Stimulated activated CD4-positive, alpha-beta T cell treated with anti-CD3 and anti-CD28 coated beads, Interleukin-15, amount 100 ng/mL, for 1 hour (primary cell): ENCODE measurements around the gene CRABP1.

Experiments
- DNase-seq, 2 donors: peaks; one replicate each; pipeline ENCODE4 v3.0.0-alpha.2; 2020; ENCODE audit warnings: low read depth in 1 of 2, low spot score in 1 of 2

The CRABP1 gene

GRCh38 chr15:78316283-78317083 lies 23.7 kb upstream of the CRABP1 start:
- no peak for DNase-seq

GRCh38 chr15:78317145-78317836 lies 22.9 kb upstream of the CRABP1 start:
- DNase-seq, result no peak

GRCh38 chr15:78319588-78319987 lies 20.6 kb upstream of the CRABP1 start:
- DNase-seq, result no peak

- DNase-seq, result no peak
Measured at GRCh38 chr15:78320183-78320582, 20.0 kb upstream of the CRABP1 start.

GRCh38 chr15:78321041-78321570 lies 19.0 kb upstream of the CRABP1 start:
- no peak for DNase-seq

GRCh38 chr15:78321786-78322185 lies 18.4 kb upstream of the CRABP1 start:
- DNase-seq, result no peak

- DNase-seq, result no peak
Measured at GRCh38 chr15:78322243-78322642, 17.9 kb upstream of the CRABP1 start.

GRCh38 chr15:78322724-78323521 lies 17.2 kb upstream of the CRABP1 start:
- no peak for DNase-seq

GRCh38 chr15:78323693-78324092 lies 16.5 kb upstream of the CRABP1 start:
- DNase-seq, result no peak

GRCh38 chr15:78324144-78324543 lies 16.0 kb upstream of the CRABP1 start:
- DNase-seq, result no peak

- DNase-seq, result no peak
Measured at GRCh38 chr15:78325092-78325843, 14.9 kb upstream of the CRABP1 start.

GRCh38 chr15:78327466-78327865 lies 12.7 kb upstream of the CRABP1 start:
- no peak for DNase-seq

GRCh38 chr15:78329625-78330024 lies 10.5 kb upstream of the CRABP1 start:
- DNase-seq, result no peak

- no peak for DNase-seq
Measured at GRCh38 chr15:78334845-78335244, 5.3 kb upstream of the CRABP1 start.

GRCh38 chr15:78335985-78336384 lies 4.2 kb upstream of the CRABP1 start:
- DNase-seq, result no peak

- no peak for DNase-seq
Measured at GRCh38 chr15:78338781-78339180, 1.4 kb upstream of the CRABP1 start.

GRCh38 chr15:78339559-78339958 lies 594 bp upstream of the CRABP1 start:
- DNase-seq, result no peak

GRCh38 chr15:78341057-78341987 lies 1.2 kb downstream of the CRABP1 start:
- no peak for DNase-seq

- DNase-seq, result no peak
Measured at GRCh38 chr15:78342021-78342420, 1.9 kb downstream of the CRABP1 start.
